ENCODE data around the gene SUFU. TPM values are rescaled to one million over a fixed set of nuclear protein-coding genes. Genes with fewer than 3 reads are reported as not detected.
"Not testable (repeated sequence)": the region's sequence is repeated elsewhere in the genome, so short reads cannot be mapped to it uniquely, and the experiment has no call there.

SUFU gene
- total RNA-seq, 2 experiments from 2014 or later: 13.1 to 13.4 TPM

DNA sequence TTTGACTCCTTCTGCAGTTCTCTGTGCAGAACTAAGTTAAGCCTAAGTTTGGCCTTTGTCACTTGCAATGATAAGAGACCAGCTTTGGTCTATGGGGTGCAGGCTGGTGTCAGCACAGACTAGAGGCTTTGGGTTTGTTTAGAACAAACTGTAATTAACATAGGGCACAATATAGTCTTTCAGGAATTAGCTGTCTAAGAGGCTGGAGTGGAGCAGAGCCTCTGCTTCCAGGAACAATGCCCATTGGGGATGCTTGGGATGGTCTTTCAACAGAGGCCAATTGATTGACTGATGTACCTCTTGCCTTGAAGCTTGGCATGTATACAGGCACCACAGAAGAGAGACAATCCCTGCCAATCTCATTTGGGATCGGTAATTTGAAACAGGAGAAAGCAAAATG, 4.7 kb downstream of the SUFU start:
- Mint-ChIP-seq H3K27me3 (no peaks in the 10 kb centered on the region), H3K4me1 (peaks cover 35% of the 10 kb centered on the region), H3K9me3 (no peaks in the 10 kb centered on the region), H3K27ac (no peak overlapping the region), H3K4me3 (no peak overlapping the region), H3K36me3 (peaks cover 11% of the 10 kb centered on the region)
- ATAC-seq (ENCODE audit: low read depth): no peak
- DNase-seq: no peak
- POLR2A ChIA-PET: interaction anchor here (1.9 kb wide), 1 partner anchor 75 kb away, joined by 6 read pairs; no protein-coding TSS in a partner anchor

DNA sequence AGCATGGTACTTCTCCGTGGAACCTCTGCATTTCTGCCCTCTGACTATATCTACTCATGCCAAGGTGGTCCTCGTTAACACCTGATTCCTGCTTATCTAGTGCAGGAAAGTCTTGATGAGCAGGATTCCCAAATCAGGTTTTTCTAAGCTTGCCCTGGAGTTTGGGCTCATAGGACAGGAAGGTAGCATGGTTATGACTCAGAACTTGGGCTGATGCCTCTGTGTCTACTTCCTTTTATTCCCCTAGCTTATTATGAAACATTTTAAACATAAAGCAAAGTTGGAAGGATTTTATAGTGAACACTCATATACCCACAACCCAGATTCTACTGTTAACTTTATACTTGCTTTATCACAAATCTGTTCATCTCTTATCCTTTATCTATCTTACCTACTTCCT, 5.6 kb downstream of the SUFU start:
- peaks cover 11% of the 10 kb centered on the region for H3K36me3 Mint-ChIP-seq
- H3K27me3 Mint-ChIP-seq: no peaks in the 10 kb centered on the region
- no peak for ATAC-seq (ENCODE audit: low read depth)
- H3K27ac Mint-ChIP-seq: no peak overlapping the region
- POLR2A ChIA-PET: interaction anchor here (1.9 kb wide), 1 partner anchor 74 kb away, joined by 6 read pairs; no protein-coding TSS in a partner anchor
- no peak for DNase-seq
- peaks cover 32% of the 10 kb centered on the region for H3K4me1 Mint-ChIP-seq
- H3K4me3 Mint-ChIP-seq: no peak overlapping the region
- H3K9me3 Mint-ChIP-seq: no peaks in the 10 kb centered on the region

DNA sequence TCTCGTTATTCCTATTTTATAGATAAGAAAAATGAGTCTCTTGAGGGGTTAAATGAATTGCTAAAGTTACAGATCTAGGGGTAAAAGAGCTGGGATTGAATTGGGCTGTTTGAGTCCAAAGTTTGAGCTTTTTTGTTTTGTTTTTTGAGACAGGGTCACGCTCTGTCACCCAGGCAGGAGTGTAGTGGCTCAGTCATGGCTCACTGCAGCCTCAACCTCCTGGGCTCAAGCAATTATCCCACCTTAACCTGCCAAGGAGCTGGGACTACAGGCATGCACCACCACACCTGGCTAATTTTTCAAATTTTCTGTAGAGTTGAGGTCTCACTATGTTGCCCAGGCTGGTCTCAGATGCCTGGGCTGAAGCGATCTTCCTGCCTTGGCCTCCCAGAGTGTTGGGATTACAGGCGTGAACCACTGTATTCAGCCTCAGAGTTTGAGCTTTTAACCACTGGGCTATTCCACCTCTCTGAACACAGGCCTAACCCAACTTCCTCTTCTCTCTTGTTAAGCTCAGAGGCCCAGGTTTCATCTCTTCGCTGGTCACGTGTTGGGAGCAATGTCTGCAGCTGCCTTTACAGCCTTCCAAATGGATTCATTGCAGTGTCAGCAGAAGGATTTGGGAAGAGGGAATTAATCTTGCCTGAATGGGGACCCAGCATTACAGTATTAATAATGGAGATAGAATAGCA, 8.0 kb downstream of the SUFU start:
- no peak overlapping the region for H3K4me3 Mint-ChIP-seq

DNA sequence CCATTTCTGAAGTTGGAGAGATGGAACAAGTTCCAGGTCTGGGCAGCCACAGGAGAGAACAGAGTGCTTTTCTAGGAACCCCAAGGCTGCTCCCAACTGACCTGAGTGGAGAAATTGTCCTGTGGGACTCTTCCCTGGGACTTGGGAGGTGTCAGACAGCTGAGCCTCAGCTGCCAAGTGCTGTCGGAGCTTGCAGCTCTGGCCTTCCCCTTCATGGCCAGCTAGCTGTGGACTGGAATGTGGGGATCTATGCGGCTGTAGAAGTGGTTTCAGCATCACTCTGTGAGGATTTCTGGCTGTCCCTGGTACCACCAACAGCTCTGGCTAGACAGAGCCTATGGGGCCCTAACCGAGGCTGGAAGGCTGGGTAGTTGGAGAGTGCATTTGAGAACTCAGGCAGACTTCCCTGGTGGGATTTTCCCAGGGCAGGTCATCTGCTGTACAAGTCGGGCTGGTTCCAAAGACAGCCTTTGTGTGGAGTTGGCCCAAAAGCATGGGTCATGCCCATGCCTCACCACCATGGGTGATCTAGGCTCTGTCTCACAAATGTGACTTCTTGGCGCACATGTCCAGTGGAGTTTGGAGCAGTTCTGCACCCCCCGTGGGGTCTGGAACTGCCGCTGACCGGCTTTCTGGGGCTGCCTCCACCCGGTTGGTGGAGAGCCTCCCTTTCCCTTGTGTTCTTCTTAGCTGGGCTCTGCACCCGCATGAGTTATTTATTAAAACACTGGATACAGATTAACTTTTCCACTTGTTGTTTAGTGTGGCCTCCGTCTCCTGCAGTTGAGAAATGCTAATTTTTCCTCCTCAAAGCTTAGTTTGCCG, 10.9 kb downstream of the SUFU start:
- ATAC-seq (ENCODE audit: low read depth) (no peak), DNase-seq (peak; percentile 19)
- Mint-ChIP-seq H3K4me3 (no peak overlapping the region), H3K9me3 (no peaks in the 10 kb centered on the region), H3K27ac (no peak overlapping the region), H3K36me3 (peaks cover 8% of the 10 kb centered on the region), H3K4me1 (peaks cover 10% of the 10 kb centered on the region), H3K27me3 (no peaks in the 10 kb centered on the region)
- POLR2A ChIA-PET: interaction anchor here (0.9 kb wide), 1 partner anchor 10 kb away, joined by 3 read pairs; no protein-coding TSS in a partner anchor

More for the DNA sequence above, 8.0 kb downstream of the SUFU start:
- ATAC-seq (ENCODE audit: low read depth) (peak; percentile 83), DNase-seq (no peak)
- Mint-ChIP-seq H3K36me3 (peaks cover 11% of the 10 kb centered on the region), H3K27ac (peak overlapping the region; percentile 75), H3K27me3 (no peaks in the 10 kb centered on the region), H3K9me3 (no peaks in the 10 kb centered on the region), H3K4me1 (peaks cover 22% of the 10 kb centered on the region)
- POLR2A ChIA-PET: interaction anchor here (0.5 to 0.6 kb wide), 3 partner anchors 14 to 678 kb away, joined by 3 read pairs; no protein-coding TSS in a partner anchor

DNA sequence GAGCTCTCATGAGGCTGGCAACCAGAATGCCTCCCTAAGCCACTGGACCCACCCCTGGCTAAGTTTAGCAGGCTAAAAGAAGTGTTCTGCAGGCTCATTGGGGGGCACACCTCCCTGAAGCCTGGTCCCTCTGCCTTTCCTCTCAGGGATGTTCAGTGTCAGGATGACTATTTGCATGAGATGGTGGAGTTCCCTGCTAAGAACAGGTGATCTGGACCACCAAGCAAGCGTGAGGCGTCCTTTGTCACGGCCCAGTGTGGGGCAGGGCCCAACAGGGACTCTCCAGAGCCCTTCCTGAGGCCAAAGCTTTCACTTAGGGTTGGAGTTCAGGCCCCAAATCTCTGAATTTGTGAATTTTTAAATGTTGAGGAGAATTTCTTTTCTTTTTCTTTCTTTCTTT, 12.0 kb downstream of the SUFU start:
- peak; percentile 10 for DNase-seq
- Mint-ChIP-seq H3K36me3 (peaks cover 12% of the 10 kb centered on the region), H3K4me3 (no peak overlapping the region), H3K27me3 (no peaks in the 10 kb centered on the region), H3K9me3 (no peaks in the 10 kb centered on the region), H3K27ac (no peak overlapping the region), H3K4me1 (peaks cover 12% of the 10 kb centered on the region)
- POLR2A ChIA-PET: no interaction called here
- no peak for ATAC-seq (ENCODE audit: low read depth)

DNA sequence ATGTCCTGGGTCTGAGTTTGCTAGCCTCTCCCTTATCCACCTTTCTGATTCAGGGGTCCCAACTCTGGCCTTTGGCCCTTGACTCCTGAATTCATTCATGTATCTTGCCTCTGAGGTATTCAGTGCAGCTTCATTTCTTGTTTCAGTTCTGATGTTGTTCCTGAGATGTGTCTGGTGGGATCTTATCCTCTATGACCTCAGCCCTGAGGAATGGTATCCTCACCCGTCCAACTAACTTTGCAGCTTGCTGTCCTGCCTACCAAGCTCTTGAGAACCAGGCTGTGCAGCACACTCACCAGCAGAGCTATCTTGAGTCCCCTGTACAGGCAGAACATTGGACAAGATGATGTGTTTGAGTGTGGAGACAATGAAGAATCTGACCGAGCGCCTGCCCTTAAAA, 13.8 kb downstream of the SUFU start:
- H3K4me3 Mint-ChIP-seq: no peak overlapping the region
- H3K27me3 Mint-ChIP-seq: no peaks in the 10 kb centered on the region
- DNase-seq (peak; percentile 2), ATAC-seq (ENCODE audit: low read depth) (no peak)
- H3K4me1 Mint-ChIP-seq: peaks cover 3% of the 10 kb centered on the region
- POLR2A ChIA-PET: no interaction called here
- no peak overlapping the region for H3K27ac Mint-ChIP-seq
- peaks cover 7% of the 10 kb centered on the region for H3K36me3 Mint-ChIP-seq
- no peaks in the 10 kb centered on the region for H3K9me3 Mint-ChIP-seq

DNA sequence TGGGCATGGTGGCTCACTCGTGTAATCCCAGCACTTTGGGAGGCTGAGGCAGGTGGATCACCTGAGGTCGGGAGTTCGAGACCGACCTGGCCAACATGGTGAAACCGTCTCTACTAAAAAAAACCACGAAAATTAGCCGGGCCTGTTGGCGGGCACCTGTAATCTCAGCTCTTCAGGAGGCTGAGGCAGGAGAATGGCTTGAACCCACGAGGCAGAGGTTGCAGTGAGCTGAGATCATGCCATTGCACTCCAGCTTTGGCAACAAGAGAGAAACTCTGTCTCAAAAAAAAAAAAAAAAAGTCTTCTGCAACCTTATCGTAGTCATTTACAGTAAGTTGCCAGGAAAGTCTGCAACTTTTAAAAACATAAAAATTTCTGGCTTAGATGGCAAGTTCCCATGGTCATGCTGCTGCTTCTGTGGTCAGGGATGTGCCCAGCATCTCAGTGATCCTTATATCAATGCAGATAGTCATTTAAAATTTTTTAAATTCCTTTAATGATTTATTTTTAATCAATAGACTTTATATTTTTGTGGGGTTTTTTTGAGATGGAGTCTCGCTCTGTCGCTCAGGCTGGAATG, 15.6 kb downstream of the SUFU start:
- DNase-seq (peak; percentile 1), ATAC-seq (ENCODE audit: low read depth) (no peak)
- no peaks in the 10 kb centered on the region for H3K27me3 Mint-ChIP-seq
- H3K4me3 Mint-ChIP-seq: no peak overlapping the region
- no peak overlapping the region for H3K27ac Mint-ChIP-seq
- no peaks in the 10 kb centered on the region for H3K9me3 Mint-ChIP-seq
- POLR2A ChIA-PET: no interaction called here
- peaks cover 6% of the 10 kb centered on the region for H3K4me1 Mint-ChIP-seq
- peaks cover 6% of the 10 kb centered on the region for H3K36me3 Mint-ChIP-seq

GRCh38 chr10:102522874-102523249, 19.1 kb downstream of the SUFU start:
- no peaks in the 10 kb centered on the region for H3K9me3 Mint-ChIP-seq
- H3K4me1 Mint-ChIP-seq: peaks cover 6% of the 10 kb centered on the region
- no peak overlapping the region for H3K4me3 Mint-ChIP-seq
- POLR2A ChIA-PET: no interaction called here
- peaks cover 17% of the 10 kb centered on the region for H3K36me3 Mint-ChIP-seq
- no peaks in the 10 kb centered on the region for H3K27me3 Mint-ChIP-seq
- H3K27ac Mint-ChIP-seq: no peak overlapping the region
- DNase-seq: peak; percentile 12
- no peak for ATAC-seq (ENCODE audit: low read depth)

DNA sequence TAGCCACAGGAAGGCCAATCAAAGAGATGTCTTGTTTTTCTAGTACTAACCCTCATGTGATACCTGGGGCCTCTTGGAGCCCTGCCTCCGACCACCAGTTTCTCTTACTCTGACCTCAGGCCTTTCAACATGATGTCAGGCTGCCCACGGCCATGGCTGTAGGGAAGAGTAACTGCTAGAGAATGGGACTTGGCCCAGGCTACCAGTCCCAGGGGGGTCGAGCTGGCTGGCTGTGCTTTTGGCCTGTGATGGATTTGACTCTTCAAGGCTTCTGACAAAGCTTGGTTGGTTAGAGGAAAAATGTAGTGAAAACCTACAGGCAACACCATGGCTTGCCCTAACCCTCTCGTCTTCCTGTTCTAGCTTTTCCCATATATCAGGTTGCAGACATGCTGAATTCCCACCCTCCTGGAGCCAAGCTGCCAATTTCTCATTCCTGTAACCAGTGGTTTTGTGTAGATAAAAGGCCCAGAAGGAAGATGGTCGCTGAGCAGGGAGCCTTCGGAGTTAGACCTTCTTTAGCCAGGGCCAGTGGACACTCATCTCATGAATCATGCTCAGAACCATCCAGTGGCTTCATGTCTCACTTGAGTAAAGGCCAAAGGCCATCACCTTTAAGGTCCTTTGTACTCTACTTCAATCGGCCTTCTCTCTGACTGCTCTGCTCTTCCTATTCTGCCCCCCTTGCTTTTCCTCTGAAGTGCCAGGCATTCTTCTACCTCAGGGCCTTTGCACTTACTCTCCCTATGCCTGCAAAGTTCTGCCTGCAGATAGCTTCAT, 19.7 kb downstream of the SUFU start:
- peaks cover 18% of the 10 kb centered on the region for H3K36me3 Mint-ChIP-seq
- no peaks in the 10 kb centered on the region for H3K9me3 Mint-ChIP-seq
- POLR2A ChIA-PET: no interaction called here
- H3K4me3 Mint-ChIP-seq: no peak overlapping the region
- DNase-seq (peak; percentile 5), ATAC-seq (ENCODE audit: low read depth) (no peak)
- H3K27ac Mint-ChIP-seq: no peak overlapping the region
- H3K4me1 Mint-ChIP-seq: peaks cover 6% of the 10 kb centered on the region
- H3K27me3 Mint-ChIP-seq: no peaks in the 10 kb centered on the region

DNA sequence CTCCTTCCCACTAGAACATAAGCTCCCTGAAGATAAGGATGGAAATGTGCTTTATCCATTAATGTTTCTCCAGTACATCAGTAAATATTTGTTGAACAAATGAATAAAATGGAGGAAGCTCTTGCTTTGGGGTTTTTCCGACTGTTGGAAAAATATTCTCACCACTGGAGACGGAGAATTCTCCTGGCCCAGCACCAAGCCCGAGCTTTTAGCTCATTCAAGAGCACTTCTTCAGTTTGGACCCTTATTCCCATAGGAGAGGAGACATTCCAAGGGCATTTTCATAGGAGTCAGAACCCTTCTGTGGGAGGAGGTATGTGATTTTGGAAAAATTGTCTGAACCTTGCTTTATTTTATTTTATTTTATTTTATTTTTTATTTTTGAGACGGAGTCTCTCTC, 21.0 kb downstream of the SUFU start:
- POLR2A ChIA-PET: no interaction called here
- Mint-ChIP-seq H3K27me3 (no peaks in the 10 kb centered on the region), H3K4me1 (peaks cover 9% of the 10 kb centered on the region), H3K36me3 (peaks cover 18% of the 10 kb centered on the region), H3K4me3 (no peak overlapping the region), H3K9me3 (no peaks in the 10 kb centered on the region), H3K27ac (no peak overlapping the region)
- ATAC-seq (ENCODE audit: low read depth): no peak
- no peak for DNase-seq

DNA sequence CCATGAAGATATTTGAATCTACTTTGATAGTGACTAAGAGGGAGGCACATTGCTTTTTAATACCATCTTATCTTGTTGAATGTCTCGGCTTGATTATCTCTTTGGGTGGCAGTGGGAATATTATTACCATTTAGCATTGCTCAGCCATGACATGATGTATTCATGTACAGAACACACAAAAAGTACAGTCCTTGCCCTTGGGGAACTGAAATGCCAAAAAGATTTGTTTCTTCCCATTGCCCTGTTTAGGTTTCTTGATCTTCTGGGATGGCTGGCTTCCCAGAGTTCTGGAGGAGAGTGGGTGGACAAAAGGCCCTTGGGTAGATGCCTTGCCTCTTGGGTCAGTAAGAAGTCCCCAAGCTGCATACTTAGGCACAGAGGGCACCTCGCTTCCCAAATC, 23.8 kb downstream of the SUFU start:
- H3K9me3 Mint-ChIP-seq: no peaks in the 10 kb centered on the region
- H3K36me3 Mint-ChIP-seq: peaks cover 14% of the 10 kb centered on the region
- no peak for ATAC-seq (ENCODE audit: low read depth)
- POLR2A ChIA-PET: no interaction called here
- no peak overlapping the region for H3K27ac Mint-ChIP-seq
- peaks cover 6% of the 10 kb centered on the region for H3K4me1 Mint-ChIP-seq
- no peak for DNase-seq
- H3K4me3 Mint-ChIP-seq: no peak overlapping the region
- no peaks in the 10 kb centered on the region for H3K27me3 Mint-ChIP-seq

GRCh38 chr10:102534333-102534732, 30.6 kb downstream of the SUFU start:
- Mint-ChIP-seq H3K36me3 (peaks cover 1% of the 10 kb centered on the region), H3K27ac (no peak overlapping the region), H3K4me3 (no peak overlapping the region), H3K9me3 (no peaks in the 10 kb centered on the region), H3K4me1 (peaks cover 2% of the 10 kb centered on the region), H3K27me3 (no peaks in the 10 kb centered on the region)
- ATAC-seq (ENCODE audit: low read depth): no peak
- DNase-seq: no peak
- POLR2A ChIA-PET: no interaction called here

DNA sequence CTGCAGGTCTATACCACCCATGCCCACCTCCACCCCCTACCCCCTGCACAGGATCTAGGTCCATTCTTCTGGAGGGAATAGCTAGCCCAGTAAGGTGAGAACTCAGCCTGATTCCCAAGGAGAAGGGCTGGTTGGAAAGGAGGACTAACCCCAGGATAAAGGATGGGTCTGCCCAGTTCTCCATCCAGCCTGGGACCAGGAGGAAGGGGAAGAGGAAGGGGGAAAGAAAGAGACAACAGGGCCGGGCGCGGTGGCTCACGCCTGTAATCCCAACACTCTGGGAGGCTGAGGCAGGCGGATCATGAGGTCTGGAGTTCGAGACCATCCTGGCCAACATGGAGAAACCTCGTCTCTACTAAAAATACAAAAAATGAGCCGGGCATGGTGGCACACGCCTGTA, 31.2 kb downstream of the SUFU start:
- POLR2A ChIA-PET: interaction anchor here (0.6 kb wide), 1 partner anchor 299 kb away, joined by 3 read pairs; no protein-coding TSS in a partner anchor
- H3K27ac Mint-ChIP-seq; DNase-seq; H3K36me3 Mint-ChIP-seq; H3K9me3 Mint-ChIP-seq; H3K4me3 Mint-ChIP-seq; H3K27me3 Mint-ChIP-seq; ATAC-seq (ENCODE audit: low read depth); H3K4me1 Mint-ChIP-seq: not testable (repeated sequence)

Data from activated naive CD8-positive, alpha-beta T cell treated with anti-CD3 and anti-CD28 coated beads, Interleukin-2, amount 10 ng/mL, durations not matched to agents 7 days and 5 days (primary cell).